HG03378 (cell line): ENCODE results near the gene F8.
"Not testable (repeated sequence)": the region's sequence is repeated elsewhere in the genome, so short reads cannot be mapped to it uniquely, and the experiment has no call there.

Source experiments
- ATAC-seq: cut with Tn5 transposase; IDR thresholded peaks from one replicate; pipeline ENCODE4 v1.9.1; 2021; ENCODE audit warnings: mild to moderate bottlenecking, moderate library complexity; ENCODE audit not compliant: unreplicated experiment

F8 gene

DNA sequence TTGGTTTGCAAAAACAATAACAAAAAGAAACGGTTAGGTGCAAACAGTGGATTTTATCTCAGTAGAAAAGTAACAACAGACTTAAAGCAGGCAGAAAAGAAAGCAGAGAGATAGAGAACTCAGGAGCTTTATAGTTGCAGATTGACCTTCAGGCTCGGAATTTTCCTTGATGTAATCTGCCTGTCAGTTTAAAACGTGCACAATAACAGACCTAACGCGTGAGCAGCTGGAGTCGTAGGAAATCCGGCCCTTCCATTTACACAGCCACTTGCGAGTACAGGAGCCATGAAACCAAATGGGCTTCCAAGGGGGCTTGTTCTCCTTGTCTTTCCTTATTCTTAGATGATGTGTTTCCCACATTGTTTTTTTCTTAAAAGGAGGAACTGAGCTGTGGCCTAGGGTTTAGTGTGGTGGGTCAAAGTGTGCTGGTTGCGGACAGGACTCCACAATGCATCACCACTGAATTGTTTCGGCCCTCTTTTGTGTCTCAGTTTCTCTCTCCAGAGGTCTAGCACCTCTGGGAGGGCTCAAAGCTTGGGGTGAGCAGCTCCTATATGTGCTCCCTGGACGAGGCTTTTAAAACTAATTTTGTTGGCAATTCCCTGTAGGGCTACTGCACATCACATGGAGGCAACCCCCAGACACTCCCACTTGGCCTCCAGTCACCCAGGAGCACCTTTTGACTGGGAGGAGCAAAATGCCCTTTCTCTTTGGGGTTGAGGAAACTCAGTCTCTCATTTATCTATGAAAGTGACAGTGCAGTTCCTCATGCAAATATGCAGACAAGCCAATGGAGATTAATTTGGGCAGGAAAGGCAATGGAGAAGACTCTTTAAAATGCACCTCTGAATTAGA is 203.4 kb downstream of the F8 start:
- no peak for ATAC-seq

DNA sequence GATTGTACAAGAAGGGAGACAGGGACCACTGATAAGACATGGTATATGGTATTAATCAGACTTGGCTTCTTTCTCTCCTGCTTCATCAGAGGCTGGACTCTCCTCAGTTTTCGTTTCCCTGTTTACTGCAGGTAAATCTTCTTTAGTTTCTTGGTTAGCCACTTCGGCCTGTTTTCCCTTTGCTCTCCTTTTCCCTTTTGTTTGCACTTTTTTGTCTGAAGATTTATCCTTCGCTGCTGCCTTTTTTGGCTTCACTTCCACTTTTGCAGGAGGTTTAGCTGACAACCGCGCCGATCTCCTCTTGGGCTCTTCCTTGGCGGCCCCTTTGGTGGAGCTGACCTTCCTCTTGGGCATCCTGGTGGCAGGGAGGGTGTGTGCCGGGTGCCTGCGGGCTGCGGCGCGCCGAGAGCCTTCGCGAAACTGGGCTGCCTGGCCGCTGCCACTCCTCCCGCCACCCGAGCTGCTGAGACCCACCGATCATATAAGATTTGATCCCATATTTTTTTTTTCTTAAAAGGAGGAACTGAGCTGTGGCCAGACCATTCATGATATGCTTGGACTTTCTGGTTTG is 205.4 kb downstream of the F8 start:
- ATAC-seq = not testable (repeated sequence)

DNA sequence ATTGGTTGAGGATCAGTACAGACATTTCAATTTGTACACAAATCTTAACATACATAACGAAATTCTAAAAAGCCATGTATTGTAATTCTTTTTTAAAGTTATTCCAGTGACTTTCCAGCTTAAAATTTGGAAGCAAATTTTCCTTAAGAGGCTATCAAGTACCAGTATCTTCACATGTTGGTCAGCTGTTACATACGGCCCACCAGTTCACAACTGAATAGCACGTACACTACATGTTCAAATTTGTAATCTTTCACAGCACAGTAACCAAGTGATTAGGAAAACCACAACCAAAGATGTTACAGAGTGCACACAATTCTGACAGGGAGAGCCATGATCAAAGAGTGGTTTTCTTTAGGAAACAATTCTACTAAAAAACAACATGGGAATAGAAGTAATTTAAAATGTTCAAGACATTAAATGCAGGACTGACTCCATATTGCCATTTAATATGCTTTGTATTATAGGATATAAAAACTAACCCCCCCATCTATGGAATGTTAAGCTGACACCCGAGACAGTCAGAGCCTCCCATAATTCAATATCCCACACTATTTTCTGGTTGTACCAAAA is 206.1 kb downstream of the F8 start:
- not testable (repeated sequence) for ATAC-seq

DNA sequence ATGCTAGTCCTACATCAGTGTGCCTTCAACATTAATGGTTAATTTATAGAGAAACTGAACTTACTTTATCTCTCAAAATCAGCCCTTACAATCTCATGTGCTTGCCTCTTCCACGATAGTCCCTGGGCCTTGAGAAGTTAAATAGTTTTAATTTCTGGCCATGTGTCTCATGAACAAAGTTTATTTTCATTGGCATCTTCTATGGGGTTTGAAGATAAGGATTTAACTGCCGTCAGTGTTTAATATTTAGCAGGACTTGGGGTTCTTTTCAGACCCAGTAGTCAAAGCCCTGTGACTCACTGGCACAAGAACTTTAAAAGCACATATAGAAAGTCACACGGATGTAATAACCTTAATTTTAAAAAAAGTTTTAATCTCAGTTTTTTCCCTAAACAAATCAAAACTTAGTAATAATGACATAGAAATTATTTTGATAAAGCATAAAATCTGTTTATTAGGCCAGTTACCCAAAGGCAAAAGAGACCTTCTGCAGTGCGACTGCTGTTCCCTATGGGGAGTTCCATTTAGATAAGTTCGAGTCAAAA is 207.2 kb downstream of the F8 start:
- ATAC-seq = no peak

DNA sequence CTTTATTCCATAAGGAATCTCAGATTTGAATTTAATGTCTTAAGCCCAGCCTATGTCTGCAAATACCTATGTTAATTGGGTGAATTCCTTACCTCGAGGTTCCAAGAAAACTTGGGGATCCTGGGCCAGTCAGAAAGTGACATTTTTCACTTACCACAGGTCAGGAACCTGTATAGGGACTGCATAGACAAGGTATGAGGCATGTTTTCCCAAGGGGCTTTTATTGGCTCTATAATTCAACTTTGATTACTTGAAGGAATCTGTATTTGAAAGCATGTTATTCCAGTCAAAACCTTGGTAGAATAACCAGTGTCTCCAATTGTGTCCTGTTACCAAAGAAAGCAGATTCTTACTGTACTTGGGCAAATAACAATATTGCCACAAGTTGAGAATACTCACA is 208.7 kb downstream of the F8 start:
- ATAC-seq = no peak

DNA sequence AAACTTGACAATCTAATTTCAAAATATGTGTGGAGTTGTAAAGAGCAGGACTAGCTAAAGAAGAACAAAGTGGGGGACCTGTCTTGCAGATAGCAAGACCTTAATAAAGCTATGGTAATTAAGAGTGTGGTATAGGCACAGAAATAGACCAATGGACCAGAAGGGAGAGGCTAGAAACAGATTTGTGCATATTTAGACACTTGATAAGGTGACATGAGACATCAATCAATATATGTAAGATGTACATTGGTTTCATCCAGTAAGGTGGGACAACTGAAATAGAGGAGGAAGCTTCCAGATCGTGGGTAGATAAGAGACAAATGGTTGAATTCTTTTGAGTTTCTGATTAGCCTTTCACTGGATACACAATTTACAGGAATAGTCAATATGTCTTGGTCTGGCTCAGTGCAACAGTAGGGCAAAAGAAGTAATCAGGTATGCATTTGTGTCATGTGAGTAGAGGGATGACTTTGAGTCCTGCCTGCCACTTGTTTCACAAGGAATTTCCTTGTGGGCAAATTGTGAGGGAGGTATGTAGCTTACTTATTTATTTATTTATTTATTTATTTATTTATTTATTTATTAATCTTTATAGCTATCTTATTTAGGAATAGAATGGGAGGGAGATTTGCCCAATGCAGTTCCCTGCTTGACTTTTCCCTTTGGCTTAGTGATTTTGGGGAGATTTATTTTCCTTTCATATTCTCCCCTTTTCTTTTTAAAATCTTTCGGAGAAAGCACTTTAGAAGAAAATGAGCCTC is 210.0 kb downstream of the F8 start:
- ATAC-seq = no peak

DNA sequence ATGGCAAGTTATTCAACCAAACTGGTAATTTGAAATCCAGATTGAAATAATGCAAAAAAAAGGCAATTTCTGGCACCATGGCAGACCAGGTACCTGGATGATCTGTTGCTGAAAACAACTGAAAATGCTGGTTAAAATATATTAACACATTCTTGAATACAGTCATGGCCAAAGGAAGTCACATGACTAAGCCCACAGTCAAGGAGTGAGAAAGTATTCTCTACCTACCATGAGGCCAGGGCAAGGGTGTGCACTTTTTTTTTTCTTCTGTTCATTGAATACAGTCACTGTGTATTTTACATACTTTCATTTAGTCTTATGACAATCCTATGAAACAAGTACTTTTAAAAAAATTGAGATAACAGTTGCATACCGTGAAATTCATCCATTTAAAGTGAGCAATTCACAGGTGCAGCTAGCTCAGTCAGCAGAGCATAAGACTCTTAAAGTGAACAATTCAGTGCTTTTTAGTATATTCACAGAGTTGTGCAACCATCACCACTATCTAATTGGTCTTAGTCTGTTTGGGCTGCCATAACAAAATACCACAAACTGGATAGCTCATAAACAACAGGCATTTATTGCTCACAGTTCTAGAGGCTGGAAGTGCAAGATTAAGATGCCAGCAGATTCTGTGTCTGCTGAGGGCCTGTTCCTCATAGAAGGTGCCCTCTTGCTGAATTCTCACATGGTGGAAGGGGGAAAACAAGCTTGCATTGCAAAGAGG is 212.4 kb downstream of the F8 start:
- ATAC-seq = no peak

DNA sequence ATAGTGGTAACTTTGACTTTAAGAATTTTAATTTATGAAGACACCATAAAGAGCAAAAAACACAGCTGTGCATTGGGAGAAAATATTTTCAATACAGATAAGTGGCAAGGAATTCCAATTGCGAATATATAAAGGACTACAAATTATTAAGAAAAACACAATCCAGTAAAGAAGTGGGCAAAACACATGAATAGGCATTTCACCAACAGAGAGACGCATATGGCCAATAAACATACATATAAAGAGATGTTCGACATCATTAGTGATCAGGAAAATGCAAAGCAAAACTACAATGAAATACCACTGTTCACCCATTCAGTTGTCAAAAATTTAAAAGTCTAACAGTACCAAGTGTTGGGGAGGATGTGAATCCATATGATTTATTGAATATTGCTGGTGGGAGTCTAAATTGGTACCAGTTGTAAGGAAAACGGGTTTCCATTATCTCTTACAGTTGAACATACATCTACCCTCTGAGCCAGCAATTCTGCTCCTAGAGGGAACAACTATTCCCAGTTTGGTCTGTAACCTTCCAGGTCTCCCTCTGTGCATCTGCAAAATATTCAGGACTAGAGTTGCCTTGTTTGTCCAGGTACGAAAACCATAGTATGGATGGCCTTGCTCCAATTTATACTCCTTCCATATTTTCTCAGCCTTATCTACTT is 215.6 kb downstream of the F8 start:
- ATAC-seq = no peak

DNA sequence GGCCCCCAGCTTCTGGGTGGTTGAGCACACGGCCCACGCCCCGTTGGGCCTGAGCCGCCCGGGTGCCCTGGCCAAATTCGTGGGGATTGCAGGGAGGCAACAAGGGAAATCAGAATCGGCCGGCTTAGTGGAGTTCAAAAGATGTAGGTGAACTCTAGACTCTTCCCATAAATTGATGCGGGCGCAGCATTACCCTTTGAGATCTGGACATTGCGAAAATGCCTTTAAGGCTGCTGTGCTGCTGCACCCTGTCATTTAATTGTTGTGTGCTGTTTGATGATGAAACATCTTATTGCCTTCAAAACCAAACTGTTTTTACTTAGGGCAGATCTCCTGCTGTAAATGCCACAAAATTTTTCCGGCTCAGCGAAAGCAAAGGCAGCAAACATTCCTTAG is 216.8 kb downstream of the F8 start:
- peak; percentile 13 for ATAC-seq

DNA sequence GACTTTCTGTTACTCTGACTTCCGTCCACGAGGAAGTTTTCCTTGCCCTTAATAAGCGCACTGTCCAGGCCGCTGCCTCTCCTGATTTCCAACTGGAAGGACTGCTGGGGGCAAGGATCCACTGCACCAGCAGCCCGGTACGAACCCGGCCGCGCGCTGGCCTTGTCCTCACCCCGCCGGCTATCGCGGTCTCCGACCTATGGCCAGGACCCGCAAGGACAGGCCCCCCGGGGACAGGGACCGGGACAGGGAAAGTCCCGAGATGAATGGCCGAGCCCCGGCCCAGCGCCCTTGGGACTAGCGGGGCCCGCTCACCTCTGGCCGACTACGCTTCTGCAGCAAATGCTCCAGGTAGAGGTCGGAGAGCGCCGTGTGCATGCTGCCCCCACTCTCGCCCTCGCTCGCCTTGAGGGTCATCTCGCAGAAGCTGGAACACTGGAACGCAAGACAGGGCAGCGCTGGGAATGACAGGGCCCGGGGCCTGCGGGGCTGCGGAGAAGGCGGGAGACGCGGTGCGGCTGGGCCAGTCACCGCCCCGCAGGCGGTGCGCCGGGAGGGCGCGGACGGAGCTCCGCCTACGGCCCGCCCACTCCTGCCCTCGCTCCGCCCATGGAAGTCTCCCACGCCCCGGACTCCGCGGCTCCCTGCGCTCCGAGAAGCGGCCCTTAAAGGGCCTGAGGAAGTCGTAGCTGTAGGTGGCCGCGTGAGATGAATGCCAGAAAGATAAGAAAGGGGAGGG is 217.4 kb downstream of the F8 start, which contains the start of gene MPP1:
Gene MPP1 (minus strand): TSS at position 529 of the 739 bp plus-strand sequence. CDS start 112 bp downstream, at position 417.
- ATAC-seq = peak; percentile 52

DNA sequence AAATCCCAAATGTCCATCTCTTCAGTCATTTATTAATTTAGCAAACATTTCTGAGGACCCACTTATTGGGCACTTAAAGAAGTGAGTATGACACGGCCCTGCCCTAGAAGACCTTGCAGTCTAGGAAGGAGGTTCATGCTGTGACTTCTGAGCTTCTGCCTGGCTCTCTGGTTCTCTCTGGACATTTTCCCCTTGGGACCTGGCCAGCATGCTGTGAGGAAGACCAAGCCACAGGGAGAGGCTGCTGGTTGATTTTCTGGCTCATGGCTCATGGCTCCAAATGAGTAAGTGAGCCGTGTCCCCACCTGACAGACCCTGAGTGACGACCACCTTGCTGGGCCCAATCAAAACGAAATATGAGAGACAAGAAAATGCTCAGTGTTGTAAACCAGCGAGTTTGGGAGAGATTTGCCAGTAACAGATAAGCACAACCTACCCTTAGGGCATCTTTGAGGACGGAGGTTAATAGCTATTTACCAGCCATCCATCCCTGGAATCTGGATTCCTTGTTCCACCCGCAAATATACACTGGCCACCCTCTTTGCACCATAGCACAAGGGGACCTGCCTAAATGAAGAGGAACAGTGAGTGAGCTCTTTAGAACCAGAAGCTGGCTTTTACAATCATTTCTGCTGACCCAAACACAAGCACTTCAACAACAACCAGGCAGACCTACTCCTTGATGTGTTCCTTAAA is 218.1 kb downstream of the F8 start:
- ATAC-seq = no peak

DNA sequence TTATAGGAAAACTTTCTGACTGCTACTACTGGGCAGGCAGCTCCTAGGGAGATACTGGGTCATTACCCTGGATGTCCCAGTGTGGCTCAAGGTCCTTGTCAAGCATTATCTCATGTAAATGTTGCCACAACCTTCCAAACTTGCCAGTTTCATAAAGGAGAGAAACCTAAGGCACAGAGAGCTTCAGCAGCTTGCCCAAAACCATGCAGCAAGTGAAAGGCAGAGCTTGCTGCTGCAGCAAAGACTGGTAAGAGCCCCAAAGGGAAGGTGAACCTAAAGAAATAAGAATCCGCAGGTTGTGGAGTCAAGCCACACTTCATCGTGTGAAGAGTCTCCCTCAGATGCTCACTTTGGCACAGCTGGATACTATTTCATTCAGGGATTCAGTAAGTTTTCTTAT is 219.6 kb downstream of the F8 start:
- no peak for ATAC-seq

DNA sequence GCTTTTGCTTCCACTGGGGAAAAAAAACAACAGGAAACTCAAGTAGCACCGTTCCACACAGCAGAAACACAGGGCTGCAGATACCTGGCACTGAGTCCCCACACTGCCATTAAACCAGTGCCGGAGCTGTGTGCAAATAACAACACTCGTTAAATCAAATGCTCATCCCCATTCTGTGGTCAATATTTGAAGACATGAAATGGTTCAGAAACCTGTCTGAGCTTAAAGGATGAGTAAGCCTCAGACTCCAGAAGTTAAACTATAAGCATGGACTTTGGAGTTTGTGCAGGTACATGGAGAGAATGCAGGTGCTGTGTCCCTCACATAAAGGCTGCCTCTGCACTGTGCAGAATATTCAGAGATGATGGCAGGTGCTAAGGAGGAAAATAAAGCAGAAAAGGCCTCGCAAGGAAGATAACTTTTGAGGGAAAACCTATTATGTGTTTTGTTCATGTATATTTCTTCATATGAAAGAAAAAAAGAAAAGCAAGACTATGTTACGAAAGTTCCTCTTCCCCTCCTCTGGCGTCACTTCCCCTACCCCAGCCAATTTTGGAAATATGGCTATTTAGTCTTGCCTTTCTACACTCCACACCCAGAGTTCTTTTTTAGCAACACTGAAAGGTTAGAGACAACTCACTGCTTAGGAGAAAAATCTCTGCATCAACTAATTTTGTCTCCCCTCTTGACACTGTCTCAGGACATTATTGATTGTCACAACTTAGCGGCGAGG is 221.9 kb downstream of the F8 start:
- no peak for ATAC-seq

DNA sequence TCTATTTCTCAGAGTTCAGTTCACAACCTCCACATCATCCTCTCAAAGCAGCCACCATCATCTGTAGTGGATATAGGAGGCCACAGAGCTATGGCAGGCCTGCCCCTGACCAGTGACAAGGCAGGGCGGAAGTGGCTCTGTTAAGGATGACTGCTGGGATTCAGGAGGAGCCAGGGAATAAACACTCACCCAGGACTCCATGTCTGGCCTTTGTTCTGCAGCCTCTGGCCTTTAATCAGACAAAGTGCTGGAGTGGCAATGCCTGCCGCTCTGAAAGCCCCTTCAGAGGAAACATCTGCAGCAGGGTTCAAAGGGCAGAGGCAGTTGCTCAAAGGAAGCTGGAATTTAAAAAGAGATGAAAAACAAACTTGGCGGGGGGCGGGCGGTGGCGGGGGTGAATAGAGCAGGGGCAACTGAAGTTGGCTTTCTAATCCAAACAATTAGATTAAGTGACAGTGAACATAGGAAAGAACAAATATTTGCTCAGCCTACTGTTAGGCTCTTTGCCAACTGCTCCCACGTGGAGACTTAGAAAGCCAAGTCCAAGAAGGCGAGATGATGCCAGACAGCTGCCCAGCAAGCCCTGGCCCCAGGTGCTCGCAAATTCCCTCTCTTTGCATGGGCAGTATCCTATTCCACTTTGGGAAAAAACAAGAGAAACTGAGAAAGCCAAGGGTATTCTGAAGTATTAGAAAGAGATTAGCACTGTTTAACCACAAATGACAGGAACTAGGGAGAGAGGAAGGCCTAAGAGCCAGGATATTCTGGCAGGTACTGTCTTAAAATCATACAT is 222.8 kb downstream of the F8 start:
- ATAC-seq = no peak

DNA sequence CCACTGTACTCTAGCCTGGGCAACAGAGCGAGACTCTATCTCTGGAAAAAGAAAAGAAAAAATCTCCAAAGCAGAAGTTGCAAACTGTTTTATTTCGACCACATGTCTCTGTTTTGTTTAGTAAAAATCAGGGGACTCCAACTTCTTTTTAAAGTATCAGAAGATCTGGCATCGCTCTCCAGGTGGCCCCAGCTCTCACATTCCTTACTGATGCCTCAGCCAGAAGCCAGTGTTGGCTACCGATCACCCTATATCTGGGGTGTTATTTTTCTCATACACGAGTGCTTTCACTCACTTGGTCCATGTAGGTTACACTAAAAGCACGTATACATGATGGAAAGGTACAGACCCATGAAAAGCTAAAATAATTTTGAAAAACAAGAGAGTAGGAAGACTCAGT is 225.5 kb downstream of the F8 start:
- no peak for ATAC-seq

DNA sequence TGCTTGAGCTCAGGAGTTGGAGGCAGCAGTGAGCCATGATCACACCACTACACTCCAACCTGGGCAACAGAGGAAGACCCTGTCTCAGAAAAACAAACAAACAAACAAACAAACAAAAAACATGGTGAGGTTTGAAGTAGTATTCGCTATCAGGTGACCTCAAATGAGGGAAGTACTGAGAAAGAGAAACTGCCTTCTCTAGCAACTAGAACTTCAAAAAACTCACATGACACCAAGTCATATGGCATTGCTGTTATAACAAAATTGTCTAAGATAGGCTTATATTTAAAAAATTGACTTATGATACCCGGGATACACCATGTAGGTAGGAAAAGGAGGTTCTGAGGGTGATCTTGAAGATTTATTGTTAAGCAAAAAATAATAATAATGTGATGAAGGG is 227.5 kb downstream of the F8 start:
- ATAC-seq = no peak

DNA sequence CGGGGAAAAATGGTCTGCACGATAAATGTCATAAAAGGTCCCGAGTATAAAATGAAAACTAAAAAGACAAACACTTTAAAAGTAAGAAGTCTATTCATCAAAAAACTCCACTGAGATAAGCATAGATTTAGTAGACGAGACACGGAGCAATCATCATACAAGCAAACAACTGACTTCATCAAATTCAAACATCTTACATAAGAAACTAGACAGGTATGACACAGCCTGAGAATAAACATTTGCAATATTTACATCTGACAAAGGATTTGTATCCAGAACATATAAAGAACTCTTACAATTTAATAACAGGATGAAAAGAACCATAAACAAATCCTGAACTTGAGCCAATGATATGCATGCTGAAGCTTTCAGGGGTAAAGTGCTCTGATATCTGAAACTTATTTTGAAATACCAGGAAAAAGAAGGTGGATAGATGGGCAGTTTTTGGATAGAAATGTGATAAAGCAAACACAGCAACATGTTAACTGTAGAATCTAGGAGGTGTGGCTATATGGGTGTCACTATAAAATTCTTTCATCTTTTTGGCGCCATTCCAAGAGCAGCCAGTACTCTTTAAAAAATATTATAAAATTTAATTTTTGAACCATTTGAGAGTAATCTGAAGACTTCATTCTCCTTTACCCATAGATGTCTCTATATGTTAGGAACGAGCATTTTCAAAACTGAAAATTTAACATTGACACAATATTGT is 229.3 kb downstream of the F8 start:
- no peak for ATAC-seq
